ENCODE results near the gene SH3PXD2A. TPM values are rescaled to one million over a fixed set of nuclear protein-coding genes. Genes with fewer than 3 reads are reported as not detected.

SH3PXD2A gene
- total and polyA plus RNA-seq, 10 of the 15 experiments (the other 5 are each of a cell fraction or from before 2014, with no cell fraction given), result 0.63 to 14.0 (median 4.4) TPM

- TF ChIP-seq, protein P1, sequence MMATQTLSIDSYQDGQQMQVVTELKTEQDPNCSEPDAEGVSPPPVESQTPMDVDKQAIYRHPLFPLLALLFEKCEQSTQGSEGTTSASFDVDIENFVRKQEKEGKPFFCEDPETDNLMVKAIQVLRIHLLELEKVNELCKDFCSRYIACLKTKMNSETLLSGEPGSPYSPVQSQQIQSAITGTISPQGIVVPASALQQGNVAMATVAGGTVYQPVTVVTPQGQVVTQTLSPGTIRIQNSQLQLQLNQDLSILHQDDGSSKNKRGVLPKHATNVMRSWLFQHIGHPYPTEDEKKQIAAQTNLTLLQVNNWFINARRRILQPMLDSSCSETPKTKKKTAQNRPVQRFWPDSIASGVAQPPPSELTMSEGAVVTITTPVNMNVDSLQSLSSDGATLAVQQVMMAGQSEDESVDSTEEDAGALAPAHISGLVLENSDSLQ (IDR thresholded peaks at IDR 0.05), result no peak
- no peak for TF ChIP-seq ZNF207 (IDR thresholded peaks at IDR 0.05; ENCODE audit: borderline replicate concordance)
- TF ChIP-seq ZBTB11 (CRISPR knock-in tag; IDR thresholded peaks at IDR 0.05), result no peak
- TF ChIP-seq EP300 (IDR thresholded peaks at IDR 0.05; ENCODE audit: borderline replicate concordance in 1 of 2, control insufficient read depth in 1 of 2, low read depth in 2 of 2, low read length in 2 of 2), result no peak
- no peak for TF ChIP-seq ZNF384 (IDR thresholded peaks at IDR 0.05; ENCODE audit: borderline replicate concordance, low read depth, low read length)
Measured at GRCh38 chr10:103896225-103896624, 40.8 kb upstream of the SH3PXD2A start (continued).

- SMC1A ChIA-PET (ENCODE audit: uncharacterized antibody, unreplicated experiment), result interaction anchor here (1.2 to 1.8 kb wide), 3 partner anchors 69 to 228 kb away, joined by 3 to 5 read pairs (median 3); partner anchors contain the start of gene SFR1
- DNase-seq (ENCODE audit: low read depth, low spot score) (no peak), FAIRE-seq (no peak), ATAC-seq (no peak)
- Histone ChIP-seq H3K79me2 (ENCODE audit: control insufficient read depth, insufficient read depth, low read length) (no peaks in the 10 kb centered on the region), H2AFZ (ENCODE audit: control insufficient read depth, low read depth, low read length) (no peak overlapping the region), H3K9me3 (replicated peaks; ENCODE audit: control insufficient read depth, insufficient read depth, low read length) (no peaks in the 10 kb centered on the region), H3K4me1 (ENCODE audit: control insufficient read depth, insufficient read depth, low read length) (no peaks in the 10 kb centered on the region), H3K4me3 (no peak overlapping the region), H3K36me3 (ENCODE audit: control insufficient read depth in 2 of 2, insufficient read depth in 2 of 2, low read length in 1 of 2) (peaks cover 9 to 33% of the 10 kb centered on the region in 2 experiments), H3K27ac (ENCODE audit: control insufficient read depth, insufficient read depth) (no peak overlapping the region), H3K27me3 (replicated peaks in 1 of 2; ENCODE audit: control insufficient read depth in 2 of 2, insufficient read depth in 2 of 2, low read length in 1 of 2) (no peaks in the 10 kb centered on the region), H3K4me2 (ENCODE audit: control insufficient read depth, insufficient read depth) (no peak overlapping the region), H4K20me1 (ENCODE audit: control insufficient read depth, insufficient read depth) (no peaks in the 10 kb centered on the region), H3K9ac (ENCODE audit: control insufficient read depth, insufficient read depth, low read length) (no peak overlapping the region)
- 74% methylated on average over 9 of the region's 9 CpGs for WGBS (ENCODE audit: insufficient coverage, insufficient replicate concordance, low lambda C conversion rate, missing lambda C conversion rate)
- POLR2A ChIA-PET, result no interaction called here
- in situ Hi-C loops (cut with MboI) (no loop called here), intact Hi-C loops (cut with micrococcal nuclease; ENCODE audit: unreplicated experiment) (no loop called here)
- RAD21 ChIA-PET (ENCODE audit: unreplicated experiment), result no interaction called here
- CTCF ChIA-PET, result interaction anchor here (1.0 to 1.6 kb wide), 4 partner anchors 10 to 227 kb away, joined by 3 to 7 read pairs (median 4); partner anchors contain the start of gene SFR1
- BruUV-seq (replicated peaks), result no TSS peak
- TF ChIP-seq, protein P2, sequence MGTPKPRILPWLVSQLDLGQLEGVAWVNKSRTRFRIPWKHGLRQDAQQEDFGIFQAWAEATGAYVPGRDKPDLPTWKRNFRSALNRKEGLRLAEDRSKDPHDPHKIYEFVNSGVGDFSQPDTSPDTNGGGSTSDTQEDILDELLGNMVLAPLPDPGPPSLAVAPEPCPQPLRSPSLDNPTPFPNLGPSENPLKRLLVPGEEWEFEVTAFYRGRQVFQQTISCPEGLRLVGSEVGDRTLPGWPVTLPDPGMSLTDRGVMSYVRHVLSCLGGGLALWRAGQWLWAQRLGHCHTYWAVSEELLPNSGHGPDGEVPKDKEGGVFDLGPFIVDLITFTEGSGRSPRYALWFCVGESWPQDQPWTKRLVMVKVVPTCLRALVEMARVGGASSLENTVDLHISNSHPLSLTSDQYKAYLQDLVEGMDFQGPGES (IDR thresholded peaks at IDR 0.05), result no peak
- TF ChIP-seq, protein P3, sequence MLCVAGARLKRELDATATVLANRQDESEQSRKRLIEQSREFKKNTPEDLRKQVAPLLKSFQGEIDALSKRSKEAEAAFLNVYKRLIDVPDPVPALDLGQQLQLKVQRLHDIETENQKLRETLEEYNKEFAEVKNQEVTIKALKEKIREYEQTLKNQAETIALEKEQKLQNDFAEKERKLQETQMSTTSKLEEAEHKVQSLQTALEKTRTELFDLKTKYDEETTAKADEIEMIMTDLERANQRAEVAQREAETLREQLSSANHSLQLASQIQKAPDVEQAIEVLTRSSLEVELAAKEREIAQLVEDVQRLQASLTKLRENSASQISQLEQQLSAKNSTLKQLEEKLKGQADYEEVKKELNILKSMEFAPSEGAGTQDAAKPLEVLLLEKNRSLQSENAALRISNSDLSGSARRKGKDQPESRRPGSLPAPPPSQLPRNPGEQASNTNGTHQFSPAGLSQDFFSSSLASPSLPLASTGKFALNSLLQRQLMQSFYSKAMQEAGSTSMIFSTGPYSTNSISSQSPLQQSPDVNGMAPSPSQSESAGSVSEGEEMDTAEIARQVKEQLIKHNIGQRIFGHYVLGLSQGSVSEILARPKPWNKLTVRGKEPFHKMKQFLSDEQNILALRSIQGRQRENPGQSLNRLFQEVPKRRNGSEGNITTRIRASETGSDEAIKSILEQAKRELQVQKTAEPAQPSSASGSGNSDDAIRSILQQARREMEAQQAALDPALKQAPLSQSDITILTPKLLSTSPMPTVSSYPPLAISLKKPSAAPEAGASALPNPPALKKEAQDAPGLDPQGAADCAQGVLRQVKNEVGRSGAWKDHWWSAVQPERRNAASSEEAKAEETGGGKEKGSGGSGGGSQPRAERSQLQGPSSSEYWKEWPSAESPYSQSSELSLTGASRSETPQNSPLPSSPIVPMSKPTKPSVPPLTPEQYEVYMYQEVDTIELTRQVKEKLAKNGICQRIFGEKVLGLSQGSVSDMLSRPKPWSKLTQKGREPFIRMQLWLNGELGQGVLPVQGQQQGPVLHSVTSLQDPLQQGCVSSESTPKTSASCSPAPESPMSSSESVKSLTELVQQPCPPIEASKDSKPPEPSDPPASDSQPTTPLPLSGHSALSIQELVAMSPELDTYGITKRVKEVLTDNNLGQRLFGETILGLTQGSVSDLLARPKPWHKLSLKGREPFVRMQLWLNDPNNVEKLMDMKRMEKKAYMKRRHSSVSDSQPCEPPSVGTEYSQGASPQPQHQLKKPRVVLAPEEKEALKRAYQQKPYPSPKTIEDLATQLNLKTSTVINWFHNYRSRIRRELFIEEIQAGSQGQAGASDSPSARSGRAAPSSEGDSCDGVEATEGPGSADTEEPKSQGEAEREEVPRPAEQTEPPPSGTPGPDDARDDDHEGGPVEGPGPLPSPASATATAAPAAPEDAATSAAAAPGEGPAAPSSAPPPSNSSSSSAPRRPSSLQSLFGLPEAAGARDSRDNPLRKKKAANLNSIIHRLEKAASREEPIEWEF (IDR thresholded peaks at IDR 0.05; ENCODE audit: insufficient replicate concordance, low read depth, low read length), result no peak
- no peak for TF ChIP-seq CBFB (IDR thresholded peaks at IDR 0.05; ENCODE audit: low read depth)
- no peak for TF ChIP-seq ZNF622 (IDR thresholded peaks at IDR 0.05)
- no peak for TF ChIP-seq ZNF207 (IDR thresholded peaks at IDR 0.05; ENCODE audit: borderline replicate concordance)
Measured at GRCh38 chr10:103895411-103896186, 40.2 kb upstream of the SH3PXD2A start.

Data from GM12878 (cell line).